HT-29 (cell line): ENCODE measurements around the gene TMC5. TPM values are rescaled to one million over a fixed set of nuclear protein-coding genes. Genes with fewer than 3 reads are reported as not detected.
A peak's percentile ranks its signal among the peaks of the same experiment; 100 is the strongest.
"Not testable (repeated sequence)": the region's sequence is repeated elsewhere in the genome, so short reads cannot be mapped to it uniquely, and the experiment has no call there.

Experiments
- DNase-seq: peaks from one replicate; pipeline ENCODE4 v3.0.0-alpha.2; 2015; ENCODE audit warnings: low spot score
- total RNA-seq: library from RNA; depleted of rRNA; stranded (reverse); fragments of >200 nt; shearing (Covaris generic); gene quantifications from 2 replicates; pipeline ENCODE4 v1.2.3, GENCODE V29; 2014; rRNA removed

Gene TMC5
- total RNA-seq, 1 experiment from 2014 or later: 24.9 TPM

DNA sequence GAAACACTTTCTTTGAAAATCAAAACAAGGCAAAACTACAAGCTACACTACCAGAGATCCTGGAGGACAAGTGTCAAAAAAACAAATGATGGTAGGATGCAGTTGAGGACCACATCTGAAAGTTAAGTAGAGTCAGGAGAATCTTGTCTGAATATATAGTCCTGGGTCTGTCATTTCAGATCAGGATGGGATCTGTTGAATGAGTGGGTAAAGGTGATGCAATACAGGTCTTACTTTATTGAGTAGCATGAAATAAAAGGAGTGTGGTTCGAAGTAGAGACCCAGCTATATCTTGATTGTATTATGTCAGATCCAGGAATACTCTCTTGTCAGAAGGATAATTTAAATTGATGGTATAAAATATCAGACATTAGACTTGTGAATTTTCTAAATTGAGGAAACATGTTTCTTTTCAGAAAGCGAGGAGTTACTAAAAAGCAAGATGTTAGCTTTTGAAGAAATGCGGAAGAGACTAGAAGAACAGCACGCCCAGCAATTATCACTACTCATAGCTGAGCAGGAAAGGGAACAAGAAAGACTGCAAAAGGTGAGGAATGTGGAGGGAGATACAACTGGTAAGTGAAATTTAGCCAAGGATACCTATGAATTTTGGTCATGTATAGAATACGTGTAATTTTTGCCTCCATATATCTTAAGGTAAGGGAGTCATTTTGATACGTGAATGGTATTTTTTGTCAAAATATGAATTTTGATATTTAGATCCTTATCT, 122.7 kb downstream of the TMC5 start:
- DNase-seq: no peak

DNA sequence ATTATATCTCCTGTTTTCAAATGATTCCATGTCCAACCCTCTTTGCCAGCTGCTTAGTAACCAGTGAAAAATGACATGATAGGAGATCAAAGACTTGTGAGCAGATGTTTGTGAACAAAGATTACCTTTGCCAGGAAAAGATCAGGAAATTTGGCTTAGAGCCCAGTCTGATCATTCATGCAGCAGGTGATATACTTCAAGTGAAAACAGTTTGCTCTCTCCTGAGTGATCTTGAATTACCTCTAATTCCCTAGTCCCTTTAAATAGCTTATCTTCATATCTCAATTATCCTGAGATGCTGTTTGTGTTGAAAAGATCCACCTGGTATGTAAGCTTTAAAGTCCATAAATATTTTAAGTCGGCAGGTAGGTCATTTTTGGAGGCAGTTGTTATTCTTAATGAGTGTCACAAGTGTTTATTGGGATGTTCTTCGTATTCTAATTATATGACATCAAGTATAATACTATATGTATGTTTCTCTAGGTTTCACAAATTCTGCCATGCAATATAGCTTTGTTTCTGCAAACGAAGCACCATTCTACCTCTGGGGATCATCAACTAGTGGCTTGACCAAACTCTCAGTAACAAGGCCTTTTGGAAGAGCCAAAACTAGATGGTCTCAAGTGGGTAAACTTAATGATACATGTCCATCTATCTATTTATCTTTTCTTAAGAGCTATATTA, 124.6 kb downstream of the TMC5 start:
- DNase-seq: peak; percentile 29

DNA sequence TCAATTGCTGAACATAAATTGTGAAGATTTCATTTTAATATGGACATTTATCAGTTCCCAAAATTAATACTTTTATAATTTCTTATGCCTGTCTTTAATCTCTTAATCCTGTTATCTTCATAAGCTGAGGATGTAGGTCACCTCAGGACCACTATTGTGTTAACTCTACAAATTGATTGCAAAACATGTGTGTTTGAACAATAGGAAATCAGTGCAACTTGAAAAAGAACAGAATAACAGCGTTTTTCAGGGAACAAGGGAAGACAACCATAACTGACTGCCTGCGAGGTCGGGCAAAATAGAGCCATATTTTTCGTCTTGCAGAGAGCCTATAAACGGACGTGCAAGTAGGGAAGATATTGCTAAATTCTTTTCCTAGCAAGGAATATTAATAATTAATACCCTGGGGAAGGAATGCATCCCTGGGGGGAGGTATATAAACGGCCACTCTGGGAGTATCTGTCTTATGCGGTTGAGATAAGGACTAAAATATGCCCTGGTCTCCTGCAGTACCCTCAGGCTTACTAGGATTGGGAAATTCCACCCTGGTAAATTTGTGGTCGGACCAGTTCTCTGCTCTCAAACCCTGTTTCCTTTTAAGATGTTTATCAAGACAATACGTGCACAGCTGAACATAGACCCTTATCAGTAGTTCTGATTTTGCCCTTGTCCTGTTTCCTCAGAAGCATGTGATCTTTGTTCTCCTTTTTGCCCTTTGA, 125.8 kb downstream of the TMC5 start:
- not testable (repeated sequence) for DNase-seq

DNA sequence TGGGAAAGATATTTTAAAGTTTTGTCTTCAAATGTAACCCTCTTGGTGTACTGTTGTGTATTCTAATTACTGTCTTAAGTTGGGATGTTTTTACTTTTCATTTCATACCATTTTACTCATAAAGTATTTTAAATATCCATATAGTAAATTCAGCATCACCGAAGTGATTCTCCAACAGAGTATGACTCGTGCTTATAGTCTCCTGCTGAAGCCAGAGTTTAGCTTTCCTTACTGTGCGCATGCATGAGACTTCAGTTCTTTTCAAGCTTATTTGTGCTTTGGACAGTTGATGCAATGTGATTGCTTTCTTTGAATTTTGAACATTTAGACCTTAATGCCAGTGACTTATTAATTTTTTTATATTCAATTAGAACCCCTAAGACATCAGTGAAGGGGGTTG, 130.5 kb downstream of the TMC5 start:
- no peak for DNase-seq

Other genes with a start within 250 kb of the TMC5 start
- 0.38 and 0.57 TPM in 2 replicates for gene SYT17, start 249.6 kb upstream of the TMC5 start, total RNA-seq
- not detected in 2 replicates for gene CLEC19A, start 132.2 kb upstream of the TMC5 start, total RNA-seq
- gene GDE1, start 104.2 kb downstream of the TMC5 start, total RNA-seq: 64.4 and 67.2 TPM in 2 replicates
- 3.4 and 4.8 TPM in 2 replicates for gene CCP110, start 106.1 kb downstream of the TMC5 start, total RNA-seq
- 0.65 and 1.7 TPM in 2 replicates for gene VPS35L, start 137.8 kb downstream of the TMC5 start, total RNA-seq